Muscle of back (tissue), 13 donors: ENCODE results near the gene ARHGAP45. TPM values are rescaled to one million over a fixed set of nuclear protein-coding genes. Genes with fewer than 3 reads are reported as not detected.
"Not testable (repeated sequence)": the region's sequence is repeated elsewhere in the genome, so short reads cannot be mapped to it uniquely, and the experiment has no call there.

Source experiments
- DNase-seq, 3 donors: peaks; one replicate each; pipeline versions ENCODE4 v3.0.0 to v3.0.0-alpha.2; 2013
- long read RNA-seq, 9 donors: transcript quantifications; one replicate each; lab custom pipeline, GENCODE V29; 2026
- polyA plus RNA-seq, 10 donors: library from polyadenylated mRNA; unstranded; fragments of 120-200 nt; gene quantifications; one replicate each; pipeline ENCODE4 v1.2.1, GENCODE V29; 2013; ENCODE audit not compliant: insufficient read length in 10 of 10

ARHGAP45 gene
- 10 to 100 TPM in 5 of 10 donors, 1 to 10 TPM in 5; 6.3 to 20.7 (median 10.1) TPM for polyA plus RNA-seq
- long read RNA-seq, donor 1, partial matches to known transcripts, result 77 of 77 reads
- long read RNA-seq, donor 1, other reads (novel, unspliced or antisense), result 0 of 77 reads
- long read RNA-seq, donor 2, partial matches to known transcripts, result 15 of 69 reads
- long read RNA-seq, donor 2, other reads (novel, unspliced or antisense), result 54 of 69 reads
- long read RNA-seq, donor 3, result 0 reads
- long read RNA-seq, donor 4, result 0 reads
- long read RNA-seq, donor 5, partial matches to known transcripts, result 15 of 16 reads
- long read RNA-seq, donor 5, other reads (novel, unspliced or antisense), result 0 of 16 reads
- long read RNA-seq, donor 6, partial matches to known transcripts, result 129 of 129 reads
- long read RNA-seq, donor 6, other reads (novel, unspliced or antisense), result 0 of 129 reads
- long read RNA-seq, donor 7, partial matches to known transcripts, result 89 of 89 reads
- long read RNA-seq, donor 7, other reads (novel, unspliced or antisense), result 0 of 89 reads
- long read RNA-seq, donor 8, partial matches to known transcripts, result 69 of 71 reads
- long read RNA-seq, donor 8, other reads (novel, unspliced or antisense), result 0 of 71 reads
- long read RNA-seq, donor 9, result 0 reads

GRCh38 chr19:1066748-1067340 is at the start of gene ARHGAP45:
ARHGAP45 (plus strand) TSS chr19:1067167; CDS start chr19:1067406, 239 bp downstream.
- DNase-seq, result no peak

- no peak for DNase-seq
Measured at GRCh38 chr19:1017906-1018305, 49.1 kb upstream of the ARHGAP45 start.

- DNase-seq, result no peak
Measured at GRCh38 chr19:1018393-1018792, 48.6 kb upstream of the ARHGAP45 start.

- DNase-seq, result no peak
Measured at GRCh38 chr19:1018932-1019615, 47.9 kb upstream of the ARHGAP45 start.

- DNase-seq, result no peak
Measured at GRCh38 chr19:1019616-1019961, 47.4 kb upstream of the ARHGAP45 start.

GRCh38 chr19:1019980-1020867 is 46.7 kb upstream of the ARHGAP45 start:
- no peak for DNase-seq

GRCh38 chr19:1020868-1021425 is 46.0 kb upstream of the ARHGAP45 start, which contains the start of gene TMEM259:
TMEM259 (minus strand) TSS chr19:1021123; CDS start chr19:1020996, 127 bp downstream.
- DNase-seq, result peak; percentile 98 to 99 (median 98)

- DNase-seq, result not testable (repeated sequence)
Measured at GRCh38 chr19:1023883-1024188, 43.1 kb upstream of the ARHGAP45 start.

- not testable (repeated sequence) for DNase-seq
Measured at GRCh38 chr19:1025080-1025479, 41.9 kb upstream of the ARHGAP45 start.

GRCh38 chr19:1025960-1026782 is 40.8 kb upstream of the ARHGAP45 start, which contains the start of gene CNN2:
CNN2 (plus strand) TSS chr19:1026608; CDS start chr19:1026662, 54 bp downstream.
- peak; percentile 79 to 93 (median 84) for DNase-seq

- DNase-seq, result peak in 1 of 3 donors; percentile 57
Measured at GRCh38 chr19:1026783-1027649, 40.0 kb upstream of the ARHGAP45 start.

GRCh38 chr19:1027650-1028061 is 39.3 kb upstream of the ARHGAP45 start:
- no peak for DNase-seq

- DNase-seq, result peak; percentile 78 to 95 (median 87)
Measured at GRCh38 chr19:1028062-1028926, 38.7 kb upstream of the ARHGAP45 start.

GRCh38 chr19:1032264-1032867 is 34.6 kb upstream of the ARHGAP45 start:
- no peak for DNase-seq

GRCh38 chr19:1035998-1036621 is 30.9 kb upstream of the ARHGAP45 start:
- DNase-seq, result no peak

- DNase-seq, result no peak
Measured at GRCh38 chr19:1037621-1038064, 29.3 kb upstream of the ARHGAP45 start.
